ENCODE data around the gene HES1.

DNA sequence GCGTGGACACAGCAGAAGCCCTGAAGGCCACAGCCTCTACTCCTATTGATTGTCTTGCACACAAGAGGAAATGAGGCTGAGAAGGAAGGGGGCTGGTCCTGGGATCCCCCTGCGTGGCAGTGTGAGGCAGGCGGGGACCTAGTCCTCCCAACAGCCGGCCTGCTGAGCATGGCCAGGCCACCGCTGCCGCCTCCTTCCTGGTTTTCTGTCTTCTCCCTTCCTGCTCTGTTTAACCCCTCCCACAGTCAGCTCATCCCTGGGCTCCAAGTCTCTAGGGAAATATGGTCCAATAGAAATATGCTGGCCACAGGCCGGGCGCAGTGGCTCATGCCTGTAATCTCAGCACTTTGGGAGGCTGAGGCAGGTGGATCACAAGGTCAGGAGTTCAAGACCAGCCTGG, 42.1 kb upstream of the HES1 start:
- TF ChIP-seq CTCF (IDR thresholded peaks at IDR 0.05): no peak
- no peak for TF ChIP-seq POLR2A (IDR thresholded peaks at IDR 0.05)

Measured in uterus (tissue), 2 donors.